Activated naive CD8-positive, alpha-beta T cell treated with anti-CD3 and anti-CD28 coated beads, Interleukin-2, amount 50 U/mL, for 24 hours (primary cell): ENCODE results near the gene ACTG1.

ENCODE experiments used
- ATAC-seq: fragments of 150-1000 bp; cut with Tn5 transposase; one replicate; pipeline ENCODE4 v1.10.0; 2021
- DNase-seq: peaks from one replicate; pipeline ENCODE4 v3.0.0; 2021
- H3K27ac Mint-ChIP-seq: one replicate; pipeline ENCODE4 v1.8.0; 2021; ENCODE audit warnings: mild to moderate bottlenecking, mixed read lengths
- H3K27me3 Mint-ChIP-seq: one replicate; pipeline ENCODE4 v1.8.0; 2021; ENCODE audit warnings: mixed read lengths
- H3K36me3 Mint-ChIP-seq: one replicate; pipeline ENCODE4 v1.8.0; 2021; ENCODE audit warnings: low read depth, mixed read lengths
- H3K4me1 Mint-ChIP-seq: one replicate; pipeline ENCODE4 v1.8.0; 2021; ENCODE audit warnings: mixed read lengths
- H3K4me3 Mint-ChIP-seq: one replicate; pipeline ENCODE4 v1.8.0; 2021; ENCODE audit warnings: mild to moderate bottlenecking, moderate library complexity, mixed read lengths
- H3K9me3 Mint-ChIP-seq: one replicate; pipeline ENCODE4 v1.8.0; 2021; ENCODE audit warnings: mixed read lengths

ACTG1 gene

DNA sequence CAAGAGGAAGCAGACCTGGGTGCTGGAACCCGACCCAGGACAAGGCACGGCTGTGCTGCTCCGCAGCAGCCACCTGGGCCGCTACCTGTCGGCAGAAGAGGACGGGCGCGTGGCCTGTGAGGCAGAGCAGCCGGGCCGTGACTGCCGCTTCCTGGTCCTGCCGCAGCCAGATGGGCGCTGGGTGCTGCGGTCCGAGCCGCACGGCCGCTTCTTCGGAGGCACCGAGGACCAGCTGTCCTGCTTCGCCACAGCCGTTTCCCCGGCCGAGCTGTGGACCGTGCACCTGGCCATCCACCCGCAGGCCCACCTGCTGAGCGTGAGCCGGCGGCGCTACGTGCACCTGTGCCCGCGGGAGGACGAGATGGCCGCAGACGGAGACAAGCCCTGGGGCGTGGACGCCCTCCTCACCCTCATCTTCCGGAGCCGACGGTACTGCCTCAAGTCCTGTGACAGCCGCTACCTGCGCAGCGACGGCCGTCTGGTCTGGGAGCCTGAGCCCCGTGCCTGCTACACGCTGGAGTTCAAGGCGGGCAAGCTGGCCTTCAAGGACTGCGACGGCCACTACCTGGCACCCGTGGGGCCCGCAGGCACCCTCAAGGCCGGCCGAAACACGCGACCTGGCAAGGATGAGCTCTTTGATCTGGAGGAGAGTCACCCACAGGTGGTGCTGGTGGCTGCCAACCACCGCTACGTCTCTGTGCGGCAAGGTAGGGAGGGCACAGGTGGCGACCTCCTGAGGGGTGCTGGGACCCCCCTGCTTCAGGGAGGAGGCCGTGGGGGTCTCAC is 16.2 kb upstream of the ACTG1 start:
- Mint-ChIP-seq H3K27me3 (peaks cover 6% of the 10 kb centered on the region), H3K4me1 (no peaks in the 10 kb centered on the region), H3K4me3 (no peak overlapping the region), H3K27ac (no peak overlapping the region), H3K9me3 (no peaks in the 10 kb centered on the region), H3K36me3 (no peaks in the 10 kb centered on the region)
- ATAC-seq (no peak), DNase-seq (no peak)

DNA sequence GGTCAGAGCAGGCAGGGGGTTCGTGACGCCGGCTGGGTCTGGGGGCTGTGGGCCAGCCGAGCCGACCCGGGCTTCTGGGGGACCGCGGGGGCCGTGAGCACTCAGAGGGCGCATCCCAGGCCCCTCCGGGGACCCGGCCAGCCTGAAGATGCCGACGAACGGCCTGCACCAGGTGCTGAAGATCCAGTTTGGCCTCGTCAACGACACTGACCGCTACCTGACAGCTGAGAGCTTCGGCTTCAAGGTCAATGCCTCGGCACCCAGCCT is 15.7 kb upstream of the ACTG1 start:
- DNase-seq, result no peak
- Mint-ChIP-seq H3K36me3 (no peaks in the 10 kb centered on the region), H3K9me3 (no peaks in the 10 kb centered on the region), H3K4me1 (no peaks in the 10 kb centered on the region), H3K27ac (no peak overlapping the region), H3K27me3 (peaks cover 6% of the 10 kb centered on the region), H3K4me3 (no peak overlapping the region)
- ATAC-seq, result no peak

DNA sequence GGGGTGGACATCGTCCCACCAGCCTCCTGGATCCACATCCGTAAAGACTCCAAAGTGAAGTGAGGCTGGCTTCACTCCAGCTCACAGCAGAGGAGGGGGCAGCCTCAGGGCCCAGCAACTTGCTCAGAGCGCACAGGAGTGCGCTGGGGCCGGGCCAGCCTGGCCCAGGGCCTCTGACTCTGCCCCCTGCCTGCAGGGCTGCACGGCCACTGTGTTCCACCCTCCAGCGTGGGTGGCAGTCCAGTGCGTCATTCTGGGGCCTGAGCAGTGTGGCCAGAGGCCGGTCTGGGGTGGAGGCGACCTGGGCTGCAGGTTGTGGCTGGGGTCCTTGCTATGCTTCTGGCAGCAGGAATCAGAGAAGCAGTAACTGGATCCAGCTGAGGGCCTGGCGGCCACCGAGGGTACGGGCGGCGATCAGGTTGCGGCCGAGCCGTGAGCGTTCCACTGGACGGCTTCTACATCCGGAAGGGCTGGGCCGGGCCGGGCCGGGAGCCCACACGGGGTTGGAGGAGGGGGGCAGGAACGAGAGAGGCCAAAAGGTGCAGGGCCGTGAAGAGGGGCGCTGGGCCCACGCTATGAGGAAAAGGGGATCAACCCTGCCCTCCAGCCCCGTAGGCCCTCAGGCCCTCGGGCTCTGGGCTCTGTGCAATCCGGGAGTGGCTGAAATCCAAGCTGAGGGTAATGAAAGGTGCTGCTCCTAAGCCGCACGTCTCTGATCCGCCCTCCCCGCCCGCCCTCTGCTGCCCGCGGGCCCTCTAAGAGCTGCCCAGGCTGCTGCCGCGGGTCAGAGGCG is 15.2 kb upstream of the ACTG1 start, which contains the start of gene FSCN2:
FSCN2 (plus strand) TSS at position 787 of the 793 bp plus-strand sequence. CDS start 155 bp downstream, outside the sequence.
- ATAC-seq (no peak), DNase-seq (no peak)
- no peaks in the 10 kb centered on the region for H3K36me3 Mint-ChIP-seq
- peaks cover 6% of the 10 kb centered on the region for H3K27me3 Mint-ChIP-seq
- H3K9me3 Mint-ChIP-seq, result no peaks in the 10 kb centered on the region
- no peak within 1 kb of the TSS for H3K4me3 Mint-ChIP-seq
- H3K4me1 Mint-ChIP-seq, result no peaks in the 10 kb centered on the region
- H3K27ac Mint-ChIP-seq, result no peak within 1 kb of the TSS

DNA sequence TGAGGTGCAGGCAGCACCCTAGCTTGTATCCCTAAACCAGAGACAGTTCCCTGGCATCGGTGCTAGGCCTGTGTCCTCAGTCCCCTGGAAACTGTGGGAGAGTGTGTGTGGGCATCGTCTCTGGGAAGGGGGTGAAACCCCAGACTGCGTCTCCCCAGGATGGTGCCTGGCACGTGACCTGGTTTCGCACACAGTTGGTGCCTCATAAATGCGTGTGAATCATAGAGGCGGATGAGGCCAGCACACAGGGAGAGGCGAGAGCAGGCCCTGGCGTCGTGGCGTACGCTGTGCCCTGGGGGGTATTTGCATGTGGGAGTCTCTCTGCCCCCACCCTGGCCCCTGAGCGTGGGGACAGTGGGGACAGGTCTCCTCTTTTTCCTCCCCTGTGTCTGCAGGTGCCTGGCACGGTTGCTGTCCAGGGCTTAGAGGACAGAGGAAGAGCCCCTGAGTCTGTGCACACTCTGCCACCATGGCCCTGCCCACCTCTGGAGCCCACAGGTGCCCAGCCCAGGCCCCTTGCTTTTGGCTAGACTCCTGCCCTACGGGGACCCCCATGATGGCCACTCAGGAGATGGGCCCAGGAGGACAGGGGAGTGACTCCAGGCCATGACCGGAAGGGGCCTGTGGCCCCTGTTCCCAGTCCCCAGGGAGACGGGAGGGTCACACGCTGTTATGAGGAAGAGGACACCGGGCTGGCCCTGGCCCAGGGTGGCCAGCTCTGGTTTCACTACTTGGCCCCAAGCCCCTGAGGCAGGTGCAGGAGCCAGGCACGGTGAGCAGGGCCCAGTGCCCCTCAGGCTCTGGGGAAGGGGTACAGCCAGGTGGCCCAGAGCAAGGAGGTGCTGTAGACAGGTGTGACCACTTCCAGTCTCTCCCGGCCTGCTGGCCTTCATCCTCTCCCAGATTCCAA is 14.3 kb upstream of the ACTG1 start:
- Mint-ChIP-seq H3K4me3 (no peak overlapping the region), H3K36me3 (no peaks in the 10 kb centered on the region), H3K27me3 (peaks cover 6% of the 10 kb centered on the region), H3K27ac (no peak overlapping the region), H3K9me3 (no peaks in the 10 kb centered on the region), H3K4me1 (no peaks in the 10 kb centered on the region)
- no peak for ATAC-seq
- no peak for DNase-seq

DNA sequence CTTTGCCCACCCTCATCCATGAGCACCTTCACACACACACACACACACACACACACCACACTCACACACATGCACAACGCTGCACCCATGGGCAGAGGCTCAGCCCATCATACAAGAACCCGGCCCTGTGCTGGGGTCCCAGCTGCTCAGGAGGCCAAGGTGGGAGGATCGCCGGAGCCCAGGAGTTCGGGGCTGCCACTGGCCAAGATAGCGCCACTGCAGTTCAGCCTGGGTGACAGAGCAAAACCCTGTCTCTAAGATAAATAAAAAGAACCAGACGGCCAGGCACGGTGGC is 12.2 kb upstream of the ACTG1 start:
- ATAC-seq, result no peak
- Mint-ChIP-seq H3K4me1 (peaks cover 4% of the 10 kb centered on the region), H3K27ac (no peak overlapping the region), H3K36me3 (no peaks in the 10 kb centered on the region), H3K4me3 (no peak overlapping the region), H3K9me3 (no peaks in the 10 kb centered on the region), H3K27me3 (peaks cover 8% of the 10 kb centered on the region)
- no peak for DNase-seq

DNA sequence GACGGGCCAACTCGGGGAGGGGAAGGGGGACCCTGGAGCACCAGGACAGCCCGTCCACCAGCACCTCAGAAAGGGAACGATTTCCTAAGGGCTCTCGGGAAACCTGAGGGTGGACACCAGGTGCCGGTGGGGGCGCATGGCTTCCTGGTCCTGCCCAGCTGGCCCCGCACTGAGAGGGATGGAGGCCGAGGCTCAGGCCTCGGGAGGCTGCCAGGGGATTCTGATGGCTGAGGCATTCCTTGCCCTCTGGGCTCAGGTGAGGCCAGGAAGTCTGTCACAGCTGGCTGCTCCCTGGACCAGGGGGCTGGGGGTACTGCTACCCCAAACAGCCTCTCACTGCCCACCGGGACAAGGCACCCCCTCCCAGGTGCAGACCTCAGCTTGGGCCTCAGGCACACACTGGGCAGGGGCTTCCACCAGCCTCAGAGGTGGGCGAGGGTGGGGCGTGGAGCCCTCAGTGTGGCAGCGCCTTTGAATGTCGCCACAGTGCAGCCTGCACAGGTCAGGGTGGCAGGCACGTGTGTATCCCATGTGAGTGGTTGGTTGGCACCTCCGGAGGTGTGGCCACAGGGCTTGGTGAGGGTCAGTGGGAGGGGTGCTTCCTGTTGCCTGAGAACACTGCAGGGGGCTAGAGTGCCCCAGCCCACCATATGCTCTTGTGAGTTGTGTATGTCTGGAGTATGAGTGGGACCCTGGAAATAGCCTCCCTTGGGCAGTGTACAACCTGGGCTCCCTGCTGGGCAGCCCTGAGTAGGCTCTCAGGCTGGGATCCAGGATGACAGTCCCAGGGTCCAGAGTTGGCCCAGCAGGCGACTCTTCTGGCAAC is 11.7 kb upstream of the ACTG1 start:
- DNase-seq, result no peak
- H3K27ac Mint-ChIP-seq, result no peak overlapping the region
- no peak overlapping the region for H3K4me3 Mint-ChIP-seq
- no peaks in the 10 kb centered on the region for H3K36me3 Mint-ChIP-seq
- ATAC-seq, result no peak
- H3K9me3 Mint-ChIP-seq, result no peaks in the 10 kb centered on the region
- peaks cover 5% of the 10 kb centered on the region for H3K4me1 Mint-ChIP-seq
- peaks cover 8% of the 10 kb centered on the region for H3K27me3 Mint-ChIP-seq

DNA sequence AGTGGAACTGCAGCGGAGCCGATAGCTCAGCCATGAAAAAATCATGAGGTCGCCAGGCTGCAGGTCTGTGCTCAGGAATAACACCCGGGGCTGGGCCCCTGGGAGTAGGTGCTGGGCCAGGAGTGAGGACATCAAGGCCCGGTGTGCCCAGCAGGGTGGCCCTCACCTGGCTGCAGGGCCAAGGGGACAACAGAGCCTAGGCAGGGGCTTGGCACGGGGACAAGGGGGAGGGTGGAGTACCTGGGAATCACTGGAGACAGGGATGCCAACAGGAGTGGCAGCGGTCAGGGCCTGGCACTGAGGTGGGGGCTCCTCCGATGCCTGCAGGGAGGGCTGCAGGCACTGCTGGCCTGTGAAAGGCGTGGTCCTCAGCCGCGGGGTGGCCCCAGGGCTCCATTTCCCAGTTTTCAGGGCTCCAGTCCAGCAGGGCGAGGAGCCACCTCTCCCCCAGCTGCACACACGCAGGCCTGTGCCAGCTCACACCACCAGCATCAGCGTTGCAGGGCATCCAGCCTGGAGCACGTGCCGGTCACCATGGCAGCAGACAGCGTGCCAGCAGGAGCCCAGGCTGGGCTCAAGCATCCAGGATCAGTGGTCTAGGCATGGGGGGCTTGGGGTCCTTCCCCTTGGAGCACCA is 10.9 kb upstream of the ACTG1 start:
- Mint-ChIP-seq H3K4me1 (peaks cover 7% of the 10 kb centered on the region), H3K36me3 (no peaks in the 10 kb centered on the region), H3K4me3 (no peak overlapping the region), H3K9me3 (no peaks in the 10 kb centered on the region), H3K27ac (no peak overlapping the region), H3K27me3 (peaks cover 8% of the 10 kb centered on the region)
- DNase-seq (no peak), ATAC-seq (no peak)

DNA sequence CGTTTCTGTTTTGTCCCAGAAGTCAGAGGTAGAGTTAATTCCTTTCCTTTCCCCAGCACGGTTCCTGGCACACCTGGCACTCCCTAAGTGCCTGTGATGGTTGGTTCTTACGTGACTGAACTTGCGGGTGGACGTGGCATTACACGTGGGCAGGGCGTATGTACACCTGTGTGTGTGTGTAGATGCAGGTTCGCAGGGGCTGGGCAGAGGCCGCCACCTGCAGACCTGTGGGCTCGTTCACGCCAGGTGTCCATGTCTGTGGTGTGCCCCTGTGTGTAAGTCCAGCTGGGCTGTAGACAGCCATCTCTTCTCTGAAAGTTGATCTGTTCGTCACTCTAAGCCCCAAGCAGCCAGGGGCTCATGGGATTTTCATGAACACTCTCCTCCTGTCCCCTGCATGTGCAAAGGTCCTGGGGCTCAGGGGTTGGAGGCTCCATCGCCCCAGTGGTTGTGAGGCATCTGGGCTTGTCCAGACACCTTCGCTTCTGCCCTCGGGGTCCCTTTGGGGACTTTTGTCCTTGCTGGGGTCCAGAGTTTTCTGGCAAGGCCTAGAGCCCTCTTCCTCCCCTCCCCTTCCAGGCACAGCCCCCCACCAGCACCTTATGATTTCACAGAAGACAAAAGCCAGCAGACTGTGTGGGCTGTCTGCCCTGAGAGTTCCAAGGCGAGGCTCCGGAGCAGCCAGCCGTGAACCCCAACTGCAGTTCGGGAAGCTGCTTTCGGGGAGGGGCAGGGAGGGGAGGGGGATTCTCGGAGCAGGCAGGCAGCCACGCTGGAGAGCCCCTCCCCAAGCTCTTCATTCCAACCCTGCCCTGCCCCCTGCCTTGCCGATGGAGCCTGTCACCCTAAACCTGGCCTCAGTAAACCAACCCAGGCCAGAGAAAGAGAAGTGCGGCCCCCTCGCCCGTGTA is 10.1 kb upstream of the ACTG1 start:
- DNase-seq (no peak), ATAC-seq (no peak)
- Mint-ChIP-seq H3K4me1 (peaks cover 15% of the 10 kb centered on the region), H3K4me3 (no peak overlapping the region), H3K36me3 (no peaks in the 10 kb centered on the region), H3K27me3 (peaks cover 10% of the 10 kb centered on the region), H3K27ac (no peak overlapping the region), H3K9me3 (no peaks in the 10 kb centered on the region)

DNA sequence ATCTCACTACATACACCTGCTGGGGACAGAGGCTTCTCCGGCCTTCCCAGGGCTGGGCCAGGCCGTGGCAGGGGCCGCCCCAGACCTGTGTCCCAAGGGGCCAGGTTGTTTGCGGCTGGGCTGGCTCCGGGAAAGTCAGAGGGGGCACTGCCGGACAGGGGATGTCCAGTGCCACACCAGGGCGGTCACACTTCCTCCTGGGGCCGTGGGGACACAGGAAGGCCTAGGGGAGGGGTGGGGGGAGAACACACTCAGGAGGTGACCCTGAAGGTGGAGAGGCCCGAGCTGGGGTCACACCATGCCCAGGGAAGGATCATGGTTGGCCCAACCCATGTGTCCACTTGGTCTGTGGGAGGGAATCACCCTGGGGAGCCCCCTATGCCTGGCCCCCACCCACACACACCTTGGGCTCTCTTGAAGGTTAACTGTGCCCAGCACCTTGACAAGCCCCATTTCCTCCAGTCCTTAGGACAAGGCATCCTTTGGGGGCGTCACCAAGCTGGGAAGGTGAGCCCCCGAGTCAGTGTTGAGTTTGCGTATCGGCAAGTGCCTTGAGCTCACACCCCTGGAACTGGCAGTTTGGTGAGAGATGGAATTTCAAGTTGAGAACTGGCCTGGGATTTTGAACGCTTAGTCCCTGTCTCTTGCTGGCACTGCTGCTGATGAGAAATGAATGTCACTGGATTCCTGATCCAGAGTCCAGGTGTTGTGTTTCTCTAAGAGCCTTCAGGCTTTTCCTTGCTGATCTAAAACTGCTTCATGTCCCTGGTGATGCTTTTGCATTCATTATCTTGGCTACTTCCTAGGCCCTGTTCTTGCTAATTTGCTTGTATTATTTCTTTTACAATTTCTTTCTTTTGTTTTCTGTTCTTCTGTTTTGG is 7.7 kb upstream of the ACTG1 start:
- H3K27me3 Mint-ChIP-seq, result peaks cover 6% of the 10 kb centered on the region
- H3K4me1 Mint-ChIP-seq, result peaks cover 31% of the 10 kb centered on the region
- ATAC-seq (no peak), DNase-seq (no peak)
- H3K36me3 Mint-ChIP-seq, result no peaks in the 10 kb centered on the region
- no peak overlapping the region for H3K4me3 Mint-ChIP-seq
- no peaks in the 10 kb centered on the region for H3K9me3 Mint-ChIP-seq
- no peak overlapping the region for H3K27ac Mint-ChIP-seq

DNA sequence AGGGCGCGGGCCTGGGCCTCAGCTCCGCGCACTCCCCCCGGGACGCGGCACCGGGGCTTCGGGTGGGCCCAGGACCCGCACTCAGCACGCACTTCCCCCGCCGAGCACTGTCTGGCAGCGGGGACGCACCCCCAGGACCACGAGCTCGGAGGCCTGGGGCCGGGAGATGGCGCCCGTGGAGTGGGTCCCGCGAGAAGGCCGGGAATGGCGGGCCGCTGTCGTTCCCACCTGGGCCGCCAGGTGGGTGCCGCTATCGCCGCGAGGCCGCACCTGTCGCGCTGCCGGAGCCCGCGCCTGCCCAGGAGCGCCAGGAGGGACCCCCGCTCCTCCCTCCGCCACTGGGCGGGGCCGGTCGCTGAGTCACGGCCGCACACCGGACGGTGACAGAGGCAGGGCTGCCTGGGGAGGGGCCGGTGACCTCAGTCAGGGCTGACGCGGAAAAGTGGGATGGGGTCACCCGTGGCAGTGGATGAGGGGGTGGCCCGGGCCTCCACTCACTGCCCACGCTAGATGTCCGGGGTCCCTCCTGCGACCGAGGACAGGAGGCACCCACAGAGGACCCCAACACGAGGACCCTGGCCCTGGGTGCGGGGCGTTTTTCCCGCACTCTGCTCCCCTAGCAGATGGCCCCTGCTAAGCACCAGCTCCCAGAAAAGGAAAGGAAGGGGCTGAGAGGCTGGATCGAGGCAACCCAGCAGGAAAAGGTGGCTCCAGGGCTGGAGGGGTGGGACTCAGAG is 6.9 kb upstream of the ACTG1 start:
- Mint-ChIP-seq H3K9me3 (no peaks in the 10 kb centered on the region), H3K4me1 (peaks cover 32% of the 10 kb centered on the region), H3K36me3 (no peaks in the 10 kb centered on the region), H3K27me3 (peaks cover 4% of the 10 kb centered on the region), H3K4me3 (no peak overlapping the region), H3K27ac (no peak overlapping the region)
- peak; percentile 37 for ATAC-seq
- DNase-seq, result peak; percentile 74

DNA sequence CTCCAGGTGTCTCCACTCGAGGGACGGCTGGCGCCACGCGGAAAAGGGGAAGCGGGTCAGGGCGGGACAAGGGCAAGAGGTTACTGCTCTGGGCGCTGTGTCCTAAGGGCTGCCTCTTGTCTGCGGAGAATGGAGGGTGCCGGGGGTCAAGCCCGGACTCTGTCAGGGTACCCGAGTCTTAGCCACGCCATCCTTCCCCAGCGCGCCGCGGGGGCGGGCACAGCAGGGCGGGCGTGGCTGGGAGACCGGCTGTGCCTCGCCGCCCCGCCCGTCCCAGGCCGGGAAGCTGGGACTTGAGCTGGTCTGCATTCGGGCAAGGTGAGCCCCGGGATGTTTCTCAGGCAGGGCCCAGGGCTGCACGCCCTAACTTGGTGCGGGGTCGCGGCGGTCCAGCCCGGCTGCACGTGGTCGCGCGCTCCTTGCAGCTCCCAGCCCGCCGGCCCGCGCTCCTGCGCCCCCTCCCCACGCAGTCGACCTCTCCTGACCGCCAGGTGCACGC is 6.2 kb upstream of the ACTG1 start:
- Mint-ChIP-seq H3K27ac (no peak overlapping the region), H3K36me3 (no peaks in the 10 kb centered on the region), H3K27me3 (peaks cover 4% of the 10 kb centered on the region), H3K9me3 (no peaks in the 10 kb centered on the region), H3K4me3 (peak overlapping the region; percentile 14), H3K4me1 (peaks cover 32% of the 10 kb centered on the region)
- ATAC-seq (peak; percentile 6), DNase-seq (no peak)
